ENCODE results near the gene GRIN3B. TPM values are rescaled to one million over a fixed set of nuclear protein-coding genes. Genes with fewer than 3 reads are reported as not detected.
A peak's percentile ranks its signal among the peaks of the same experiment; 100 is the strongest.

The GRIN3B gene
- polyA plus RNA-seq, 2 donors, result 0.01 to 0.04 TPM

DNA sequence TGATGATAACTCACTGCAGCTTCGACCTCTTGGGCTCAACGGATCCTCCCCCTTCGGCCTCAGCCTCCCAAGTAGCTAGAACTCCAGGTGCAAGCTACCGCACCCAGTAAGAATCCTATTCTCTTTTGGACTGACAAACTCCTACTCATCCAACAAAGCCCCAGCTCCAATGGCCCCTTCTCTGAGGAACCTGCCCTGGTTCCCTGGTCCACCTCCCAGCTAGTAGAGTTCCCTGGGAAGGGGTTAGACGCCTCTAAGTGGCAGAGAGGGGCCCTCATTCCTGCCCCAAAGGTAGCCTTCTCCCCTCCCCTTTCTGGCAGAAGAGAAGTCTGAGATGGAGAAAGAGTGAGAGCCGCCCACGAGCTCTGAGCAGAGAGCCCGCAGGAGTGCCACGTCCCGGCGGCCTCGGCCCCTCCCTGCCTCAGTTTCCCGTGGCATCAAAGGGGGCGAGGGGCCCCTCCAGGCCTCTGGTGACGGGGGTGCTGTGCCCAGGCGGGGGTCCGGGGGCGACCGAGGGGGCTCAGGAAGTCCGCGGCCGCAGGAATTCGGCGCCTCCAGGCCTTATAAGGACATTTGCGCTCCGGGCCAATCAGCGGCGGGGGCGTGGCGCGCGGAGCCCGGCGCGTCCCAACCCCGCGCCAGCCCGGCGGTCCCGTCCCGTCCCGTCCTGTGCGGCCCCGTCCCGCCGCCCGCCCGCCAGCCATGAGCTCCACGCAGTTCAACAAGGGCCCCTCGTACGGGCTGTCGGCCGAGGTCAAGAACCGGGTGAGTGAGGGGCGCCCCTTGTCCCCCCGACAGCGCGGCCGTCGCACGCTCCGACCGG, 26.0 kb downstream of the GRIN3B start, which contains the start of gene CNN2:
TSS of gene CNN2 (plus strand) at position 649 of the 823 bp plus-strand sequence. CDS start at position 703, 54 bp downstream.
- Histone ChIP-seq H3K4me3 (ENCODE audit: low read depth in 1 of 2, low read length in 2 of 2) (peak within 1 kb of the TSS; percentile 89 to 97), H3K9me3 (ENCODE audit: control insufficient read depth in 2 of 2, insufficient read depth in 1 of 2, low read depth in 1 of 2, low read length in 1 of 2) (no peaks in the 10 kb centered on the region), H3K36me3 (ENCODE audit: control insufficient read depth in 2 of 2, insufficient read depth in 2 of 2, low read length in 1 of 2) (peaks cover 0 to 2% of the 10 kb centered on the region in 2 donors), H3K27ac (ENCODE audit: low read depth in 2 of 2, low read length in 1 of 2) (peak within 1 kb of the TSS; percentile 94 to 95), H3K4me1 (ENCODE audit: control insufficient read depth in 2 of 2, insufficient read depth in 2 of 2, low read length in 1 of 2) (peaks cover 2 to 5% of the 10 kb centered on the region in 2 donors), H3K27me3 (ENCODE audit: control insufficient read depth in 1 of 2, insufficient read depth in 2 of 2, low read length in 2 of 2) (no peaks in the 10 kb centered on the region)
- WGBS, 2 donors, result 4 to 5% methylated on average over 63 of the region's 63 CpGs

DNA sequence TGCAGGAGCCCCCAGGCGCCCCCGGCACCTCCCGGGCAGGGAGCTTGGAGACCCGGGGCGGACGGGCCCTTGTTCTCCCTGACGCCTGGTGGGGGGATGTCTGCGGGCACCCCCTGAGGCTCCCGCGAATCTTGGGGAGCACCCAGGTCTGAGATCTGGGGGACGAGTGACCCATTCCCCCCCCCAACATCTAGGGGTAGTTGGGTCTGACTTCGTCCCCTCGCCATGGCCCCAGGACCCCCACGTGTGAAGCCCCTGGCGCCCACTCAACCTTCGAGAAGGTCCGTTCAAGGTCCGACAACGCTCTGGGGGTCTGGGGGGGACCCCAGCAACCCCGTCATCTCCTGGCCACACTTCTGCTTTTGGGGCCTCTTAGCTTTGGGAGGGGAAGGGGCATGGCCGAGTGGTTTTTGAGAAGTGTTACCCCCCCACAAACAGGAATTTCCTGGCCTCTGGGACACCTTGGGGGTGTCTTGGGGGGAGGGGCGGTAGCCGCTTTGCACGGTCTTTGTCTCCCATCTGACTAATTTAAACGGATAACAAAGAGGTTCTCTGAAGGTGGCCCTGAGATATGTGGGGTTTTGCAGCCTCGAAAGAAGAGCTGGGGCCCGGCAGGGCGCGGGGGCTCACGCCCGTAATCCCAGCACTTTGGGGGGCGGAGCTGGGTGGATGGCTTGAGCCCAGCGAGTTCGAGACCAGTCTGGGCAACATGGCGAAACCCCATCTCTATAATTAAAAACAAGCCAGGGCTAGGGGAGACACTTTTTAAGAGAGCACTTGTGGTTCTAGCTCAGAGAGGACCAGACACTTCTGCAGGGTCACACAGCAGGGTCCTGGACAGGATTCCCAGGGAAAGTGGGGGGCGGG, 26.8 kb downstream of the GRIN3B start:
- no peaks in the 10 kb centered on the region for H3K9me3 ChIP-seq (ENCODE audit: control insufficient read depth in 2 of 2, insufficient read depth in 1 of 2, low read depth in 1 of 2, low read length in 1 of 2)
- peaks cover 0 to 2% of the 10 kb centered on the region in 2 donors for H3K36me3 ChIP-seq (ENCODE audit: control insufficient read depth in 2 of 2, insufficient read depth in 2 of 2, low read length in 1 of 2)
- WGBS, 2 donors, result 1% methylated on average over 36 of the region's 36 CpGs
- peak overlapping the region; percentile 89 to 97 for H3K4me3 ChIP-seq (ENCODE audit: low read depth in 1 of 2, low read length in 2 of 2)
- H3K4me1 ChIP-seq (ENCODE audit: control insufficient read depth in 2 of 2, insufficient read depth in 2 of 2, low read length in 1 of 2), result peaks cover 2 to 5% of the 10 kb centered on the region in 2 donors
- H3K27me3 ChIP-seq (ENCODE audit: control insufficient read depth in 1 of 2, insufficient read depth in 2 of 2, low read length in 2 of 2), result no peaks in the 10 kb centered on the region
- peak overlapping the region; percentile 94 to 95 for H3K27ac ChIP-seq (ENCODE audit: low read depth in 2 of 2, low read length in 1 of 2)

DNA sequence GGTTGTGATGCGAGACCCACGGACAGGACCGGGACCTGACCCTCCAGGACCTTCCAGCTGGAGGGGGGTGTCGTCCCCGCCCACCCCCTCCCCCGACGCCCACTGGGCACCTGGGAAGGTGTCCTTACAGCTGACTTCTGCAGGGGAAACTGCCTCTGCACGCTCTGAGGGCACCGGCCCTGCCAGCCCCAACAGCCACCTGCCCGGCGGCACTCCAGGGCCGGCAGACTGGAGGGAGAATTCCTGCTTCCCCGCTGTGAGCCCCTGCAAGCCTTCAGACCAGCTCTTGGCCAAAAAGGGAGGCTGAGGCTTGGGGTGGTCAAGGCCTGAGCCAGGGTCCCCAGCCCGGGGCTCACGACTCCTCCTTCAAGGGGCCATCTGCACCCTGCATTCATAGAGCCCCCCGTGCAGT, 27.4 kb downstream of the GRIN3B start:
- H3K4me3 ChIP-seq (ENCODE audit: low read depth in 1 of 2, low read length in 2 of 2), result peak overlapping the region; percentile 89 to 97
- no peaks in the 10 kb centered on the region for H3K27me3 ChIP-seq (ENCODE audit: control insufficient read depth in 1 of 2, insufficient read depth in 2 of 2, low read length in 2 of 2)
- peaks cover 2 to 5% of the 10 kb centered on the region in 2 donors for H3K4me1 ChIP-seq (ENCODE audit: control insufficient read depth in 2 of 2, insufficient read depth in 2 of 2, low read length in 1 of 2)
- H3K27ac ChIP-seq (ENCODE audit: low read depth in 2 of 2, low read length in 1 of 2), result peak overlapping the region; percentile 94 to 95
- WGBS, 2 donors, result 3% methylated on average over 16 of the region's 16 CpGs
- H3K9me3 ChIP-seq (ENCODE audit: control insufficient read depth in 2 of 2, insufficient read depth in 1 of 2, low read depth in 1 of 2, low read length in 1 of 2), result no peaks in the 10 kb centered on the region
- H3K36me3 ChIP-seq (ENCODE audit: control insufficient read depth in 2 of 2, insufficient read depth in 2 of 2, low read length in 1 of 2), result peaks cover 0 to 7% of the 10 kb centered on the region in 2 donors

DNA sequence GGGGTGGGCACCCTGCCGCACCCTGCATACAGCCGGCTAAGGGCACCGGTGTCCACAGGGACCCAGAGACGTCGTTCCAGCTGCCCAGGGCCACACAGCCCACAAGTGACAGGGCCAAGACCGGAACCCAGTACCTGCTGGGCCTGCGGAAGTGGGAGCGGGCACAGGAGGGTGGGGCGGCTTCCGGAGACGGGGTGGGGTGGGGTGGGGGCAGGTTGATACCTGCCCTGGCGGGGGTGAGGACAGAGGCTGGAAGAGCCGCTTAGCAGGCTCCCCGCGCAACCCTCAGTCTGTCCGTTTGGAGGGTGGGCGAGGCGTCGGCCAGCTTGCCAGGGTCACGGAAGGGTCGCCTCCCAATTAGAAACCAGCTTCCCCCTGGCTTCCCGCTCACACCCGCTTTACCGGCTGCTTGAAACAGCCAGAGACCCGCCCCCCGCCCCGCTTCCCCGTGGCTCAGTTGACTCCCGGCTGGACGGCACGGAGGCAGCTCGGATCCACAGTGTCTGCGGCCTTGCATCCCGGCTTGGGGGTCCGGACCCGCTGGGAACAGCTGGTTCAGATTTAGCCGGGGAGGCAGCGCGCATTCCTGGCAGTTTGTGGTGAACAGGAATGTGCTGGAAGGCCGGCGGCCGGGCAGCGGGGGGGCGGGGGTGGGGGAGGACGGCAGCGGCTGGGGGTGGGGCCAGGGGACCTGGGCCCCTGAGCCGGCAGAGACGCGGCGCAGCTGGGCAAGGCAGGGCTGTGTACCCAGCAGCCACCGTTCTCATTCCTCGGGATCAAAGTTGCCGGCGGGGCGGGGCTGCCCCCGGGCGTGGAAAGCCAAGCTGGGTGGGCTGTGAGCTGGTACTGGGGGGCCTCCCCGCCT, 28.1 kb downstream of the GRIN3B start:
- peak overlapping the region; percentile 89 to 97 for H3K4me3 ChIP-seq (ENCODE audit: low read depth in 1 of 2, low read length in 2 of 2)
- H3K4me1 ChIP-seq (ENCODE audit: control insufficient read depth in 2 of 2, insufficient read depth in 2 of 2, low read length in 1 of 2), result peaks cover 2 to 5% of the 10 kb centered on the region in 2 donors
- H3K27me3 ChIP-seq (ENCODE audit: control insufficient read depth in 1 of 2, insufficient read depth in 2 of 2, low read length in 2 of 2), result no peaks in the 10 kb centered on the region
- no peaks in the 10 kb centered on the region for H3K9me3 ChIP-seq (ENCODE audit: control insufficient read depth in 2 of 2, insufficient read depth in 1 of 2, low read depth in 1 of 2, low read length in 1 of 2)
- peak overlapping the region; percentile 94 to 95 for H3K27ac ChIP-seq (ENCODE audit: low read depth in 2 of 2, low read length in 1 of 2)
- WGBS, 2 donors, result 1% methylated on average over 49 to 58 of the region's 58 CpGs
- H3K36me3 ChIP-seq (ENCODE audit: control insufficient read depth in 2 of 2, insufficient read depth in 2 of 2, low read length in 1 of 2), result peaks cover 0 to 12% of the 10 kb centered on the region in 2 donors

DNA sequence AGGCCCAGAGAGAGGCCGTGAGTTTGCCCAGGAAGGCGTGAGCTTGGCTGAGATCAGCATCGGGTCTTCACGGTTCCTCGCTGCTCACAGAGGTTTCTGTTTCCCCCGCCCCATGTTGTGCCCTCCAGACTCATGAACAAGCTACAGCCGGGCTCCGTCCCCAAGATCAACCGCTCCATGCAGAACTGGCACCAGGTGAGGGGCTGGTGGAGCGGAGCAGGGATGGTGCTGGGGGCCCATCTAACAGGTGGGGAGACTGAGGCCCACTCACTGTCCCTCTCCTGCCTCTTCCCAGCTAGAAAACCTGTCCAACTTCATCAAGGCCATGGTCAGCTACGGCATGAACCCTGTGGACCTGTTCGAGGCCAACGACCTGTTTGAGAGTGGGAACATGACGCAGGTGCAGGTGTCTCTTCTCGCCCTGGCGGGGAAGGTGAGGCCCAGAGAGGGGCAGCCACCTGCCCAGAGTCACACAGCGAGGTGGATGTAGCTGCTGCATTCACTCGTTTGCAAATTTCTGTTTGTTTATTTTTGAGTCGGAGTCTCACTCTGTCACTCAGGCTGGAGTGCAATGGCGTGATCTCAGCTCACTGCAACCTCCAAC, 32.1 kb downstream of the GRIN3B start:
- no peaks in the 10 kb centered on the region for H3K9me3 ChIP-seq (ENCODE audit: control insufficient read depth in 2 of 2, insufficient read depth in 1 of 2, low read depth in 1 of 2, low read length in 1 of 2)
- peaks cover 2 to 5% of the 10 kb centered on the region in 2 donors for H3K4me1 ChIP-seq (ENCODE audit: control insufficient read depth in 2 of 2, insufficient read depth in 2 of 2, low read length in 1 of 2)
- H3K27ac ChIP-seq (ENCODE audit: low read depth in 2 of 2, low read length in 1 of 2), result no peak overlapping the region
- H3K4me3 ChIP-seq (ENCODE audit: low read depth in 1 of 2, low read length in 2 of 2), result no peak overlapping the region
- peaks cover 0 to 25% of the 10 kb centered on the region in 2 donors for H3K36me3 ChIP-seq (ENCODE audit: control insufficient read depth in 2 of 2, insufficient read depth in 2 of 2, low read length in 1 of 2)
- H3K27me3 ChIP-seq (ENCODE audit: control insufficient read depth in 1 of 2, insufficient read depth in 2 of 2, low read length in 2 of 2), result no peaks in the 10 kb centered on the region
- 85 to 92% methylated on average over 20 of the region's 20 CpGs for WGBS, 2 donors

DNA sequence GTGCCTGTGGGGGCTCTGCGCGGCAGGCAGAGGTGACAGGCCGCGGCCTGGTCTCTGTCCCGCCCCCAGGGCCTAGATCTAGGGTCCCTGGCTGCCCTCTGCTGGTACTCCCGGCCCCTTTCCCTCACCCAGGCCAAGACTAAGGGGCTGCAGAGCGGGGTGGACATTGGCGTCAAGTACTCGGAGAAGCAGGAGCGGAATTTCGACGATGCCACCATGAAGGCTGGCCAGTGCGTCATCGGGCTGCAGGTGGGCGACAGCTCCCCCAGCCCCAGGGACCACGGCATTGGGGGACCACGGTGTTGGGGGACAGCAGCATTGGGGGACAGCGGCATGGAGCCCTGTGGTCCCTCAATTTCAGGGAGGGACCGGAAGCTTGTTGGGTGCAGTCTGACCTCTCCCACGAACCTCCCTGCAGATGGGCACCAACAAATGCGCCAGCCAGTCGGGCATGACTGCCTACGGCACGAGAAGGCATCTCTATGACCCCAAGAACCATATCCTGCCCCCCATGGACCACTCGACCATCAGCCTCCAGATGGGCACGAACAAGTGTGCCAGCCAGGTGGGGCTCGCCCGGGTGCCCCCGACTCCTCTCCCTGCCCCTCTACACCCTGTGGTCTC, 35.9 kb downstream of the GRIN3B start:
- peaks cover 0 to 29% of the 10 kb centered on the region in 2 donors for H3K36me3 ChIP-seq (ENCODE audit: control insufficient read depth in 2 of 2, insufficient read depth in 2 of 2, low read length in 1 of 2)
- H3K27ac ChIP-seq (ENCODE audit: low read depth in 2 of 2, low read length in 1 of 2), result no peak overlapping the region
- 90% methylated on average over 29 of the region's 29 CpGs for WGBS, 2 donors
- H3K27me3 ChIP-seq (ENCODE audit: control insufficient read depth in 1 of 2, insufficient read depth in 2 of 2, low read length in 2 of 2), result no peaks in the 10 kb centered on the region
- no peak overlapping the region for H3K4me3 ChIP-seq (ENCODE audit: low read depth in 1 of 2, low read length in 2 of 2)
- H3K9me3 ChIP-seq (ENCODE audit: control insufficient read depth in 2 of 2, insufficient read depth in 1 of 2, low read depth in 1 of 2, low read length in 1 of 2), result no peaks in the 10 kb centered on the region
- peaks cover 3 to 6% of the 10 kb centered on the region in 2 donors for H3K4me1 ChIP-seq (ENCODE audit: control insufficient read depth in 2 of 2, insufficient read depth in 2 of 2, low read length in 1 of 2)

DNA sequence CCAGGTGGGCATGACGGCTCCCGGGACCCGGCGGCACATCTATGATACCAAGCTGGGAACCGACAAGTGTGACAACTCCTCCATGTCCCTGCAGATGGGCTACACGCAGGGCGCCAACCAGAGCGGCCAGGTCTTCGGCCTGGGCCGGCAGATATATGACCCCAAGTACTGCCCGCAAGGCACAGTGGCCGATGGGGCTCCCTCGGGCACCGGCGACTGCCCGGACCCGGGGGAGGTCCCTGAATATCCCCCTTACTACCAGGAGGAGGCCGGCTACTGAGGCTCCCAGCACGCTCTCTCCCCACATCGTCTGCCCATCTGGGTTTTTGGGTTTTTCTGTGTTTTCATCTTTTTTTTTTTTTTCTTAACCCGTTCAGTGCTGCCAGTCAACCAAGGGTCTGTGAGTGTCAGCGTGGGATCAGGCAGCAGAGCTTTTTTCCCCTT, 37.4 kb downstream of the GRIN3B start:
- H3K4me3 ChIP-seq (ENCODE audit: low read depth in 1 of 2, low read length in 2 of 2), result no peak overlapping the region
- H3K4me1 ChIP-seq (ENCODE audit: control insufficient read depth in 2 of 2, insufficient read depth in 2 of 2, low read length in 1 of 2), result peaks cover 6 to 16% of the 10 kb centered on the region in 2 donors
- peaks cover 0 to 27% of the 10 kb centered on the region in 2 donors for H3K36me3 ChIP-seq (ENCODE audit: control insufficient read depth in 2 of 2, insufficient read depth in 2 of 2, low read length in 1 of 2)
- no peaks in the 10 kb centered on the region for H3K27me3 ChIP-seq (ENCODE audit: control insufficient read depth in 1 of 2, insufficient read depth in 2 of 2, low read length in 2 of 2)
- H3K27ac ChIP-seq (ENCODE audit: low read depth in 2 of 2, low read length in 1 of 2), result peak overlapping the region in 1 of 2 donors; percentile 65
- 61 to 74% methylated on average over 22 of the region's 22 CpGs for WGBS, 2 donors
- no peaks in the 10 kb centered on the region for H3K9me3 ChIP-seq (ENCODE audit: control insufficient read depth in 2 of 2, insufficient read depth in 1 of 2, low read depth in 1 of 2, low read length in 1 of 2)

DNA sequence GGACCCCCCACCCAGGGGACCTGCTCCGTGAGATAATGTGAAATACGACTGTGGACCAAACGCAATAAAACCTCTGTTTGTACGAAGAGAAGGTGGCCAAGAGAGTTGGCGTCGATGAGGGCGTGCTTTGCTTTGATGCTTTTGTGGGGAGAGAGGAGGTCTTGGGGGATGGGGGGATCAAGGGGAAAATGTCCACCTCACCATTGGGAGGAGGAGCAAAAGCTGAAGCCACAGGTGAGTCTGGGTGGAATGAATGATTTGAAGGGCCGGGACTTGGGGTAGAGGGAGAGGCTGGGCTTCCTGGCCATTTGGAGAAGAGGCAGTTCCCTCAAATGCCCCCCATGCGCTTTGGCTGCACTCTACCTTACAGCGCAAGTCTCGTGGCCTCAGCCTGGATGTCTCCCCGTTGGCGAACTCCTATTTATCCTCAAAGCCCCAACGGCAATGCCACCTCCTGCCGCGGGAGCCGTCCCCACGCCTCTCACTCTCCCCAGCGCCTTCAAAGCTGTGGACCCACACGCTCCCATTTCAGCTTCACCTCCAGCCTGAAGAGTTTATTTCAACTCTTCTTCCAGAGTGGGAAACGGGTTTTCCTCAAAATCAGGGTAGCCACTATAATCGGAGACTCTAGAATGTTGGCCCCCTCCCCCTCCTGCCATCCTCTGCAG, 38.9 kb downstream of the GRIN3B start:
- 62 to 72% methylated on average over 22 of the region's 22 CpGs for WGBS, 2 donors
- no peak overlapping the region for H3K4me3 ChIP-seq (ENCODE audit: low read depth in 1 of 2, low read length in 2 of 2)

More for the DNA sequence above, 38.9 kb downstream of the GRIN3B start:
- no peaks in the 10 kb centered on the region for H3K9me3 ChIP-seq (ENCODE audit: control insufficient read depth in 2 of 2, insufficient read depth in 1 of 2, low read depth in 1 of 2, low read length in 1 of 2)
- H3K36me3 ChIP-seq (ENCODE audit: control insufficient read depth in 2 of 2, insufficient read depth in 2 of 2, low read length in 1 of 2), result peaks cover 0 to 22% of the 10 kb centered on the region in 2 donors
- H3K4me1 ChIP-seq (ENCODE audit: control insufficient read depth in 2 of 2, insufficient read depth in 2 of 2, low read length in 1 of 2), result peaks cover 6 to 20% of the 10 kb centered on the region in 2 donors
- H3K27ac ChIP-seq (ENCODE audit: low read depth in 2 of 2, low read length in 1 of 2), result peak overlapping the region; percentile 40 to 70
- no peaks in the 10 kb centered on the region for H3K27me3 ChIP-seq (ENCODE audit: control insufficient read depth in 1 of 2, insufficient read depth in 2 of 2, low read length in 2 of 2)
